Thoracic aorta (tissue), 2 donors: ENCODE results near the gene CAMKK2. TPM values are rescaled to one million over a fixed set of nuclear protein-coding genes. Genes with fewer than 3 reads are reported as not detected.

Experiments used
- ATAC-seq: fragments of 150-250 bp; one replicate; pipeline ENCODE4 v1.8.0; 2017; ENCODE audit warnings: low read depth; ENCODE audit not compliant: insufficient number of reproducible peaks, low FRiP score
- DNase-seq: peaks from one replicate; pipeline ENCODE4 v3.0.0-alpha.2; 2020; ENCODE audit warnings: low spot score
- H3K27ac ChIP-seq, 2 donors: fragments of 200-600 bp; sonication (generic); 1 replicate in 1 of 2; 2 replicates in 1 of 2; pipeline ENCODE4 v1.5.1; 2016; ENCODE audit warnings: mild to moderate bottlenecking in 2 of 2, moderate library complexity in 2 of 2
- H3K27me3 ChIP-seq: fragments of 200-600 bp; sonication (generic); replicated peaks from 2 replicates; pipeline ENCODE4 v1.6.0; 2016; ENCODE audit warnings: mild to moderate bottlenecking; ENCODE audit not compliant: insufficient read depth
- H3K36me3 ChIP-seq: fragments of 200-600 bp; sonication (generic); one replicate; pipeline ENCODE4 v1.5.1; 2016
- H3K4me1 ChIP-seq, 2 donors: fragments of 200-600 bp; sonication (generic); 1 replicate in 1 of 2; 2 replicates in 1 of 2; pipeline versions ENCODE4 v1.5.1 to v1.6.0; 2016; ENCODE audit warnings: low read depth in 2 of 2, mild to moderate bottlenecking in 1 of 2; ENCODE audit not compliant: control insufficient read depth in 1 of 2
- H3K4me3 ChIP-seq: fragments of 200-600 bp; sonication (generic); 2 replicates; pipeline ENCODE4 v1.5.1; 2016; ENCODE audit warnings: mild to moderate bottlenecking
- H3K9me3 ChIP-seq: fragments of 200-600 bp; sonication (generic); 2 replicates; pipeline ENCODE4 v1.5.1; 2016
- total RNA-seq, 2 donors: library from RNA; depleted of rRNA; stranded (reverse); fragments of >200 nt; gene quantifications; one replicate each; pipeline versions ENCODE4 v1.1.0 to v1.2.3, GENCODE V29; 2016
- TF ChIP-seq, protein P1 (sequence below): fragments of 200-600 bp; sonication (generic); IDR thresholded peaks from one replicate; pipeline ENCODE4 v1.5.1; 2019; ENCODE audit warnings: antibody characterized with exemption

Gene CAMKK2
- total RNA-seq, 2 donors from 2014 or later, result 41.8 to 49.9 TPM

- no peak for DNase-seq
- peaks cover 8 to 18% of the 10 kb centered on the region in 2 donors for H3K4me1 ChIP-seq
- H3K9me3 ChIP-seq, result no peaks in the 10 kb centered on the region
- ATAC-seq, result no peak
- H3K27me3 ChIP-seq, result no peaks in the 10 kb centered on the region
- TF ChIP-seq, protein P1, sequence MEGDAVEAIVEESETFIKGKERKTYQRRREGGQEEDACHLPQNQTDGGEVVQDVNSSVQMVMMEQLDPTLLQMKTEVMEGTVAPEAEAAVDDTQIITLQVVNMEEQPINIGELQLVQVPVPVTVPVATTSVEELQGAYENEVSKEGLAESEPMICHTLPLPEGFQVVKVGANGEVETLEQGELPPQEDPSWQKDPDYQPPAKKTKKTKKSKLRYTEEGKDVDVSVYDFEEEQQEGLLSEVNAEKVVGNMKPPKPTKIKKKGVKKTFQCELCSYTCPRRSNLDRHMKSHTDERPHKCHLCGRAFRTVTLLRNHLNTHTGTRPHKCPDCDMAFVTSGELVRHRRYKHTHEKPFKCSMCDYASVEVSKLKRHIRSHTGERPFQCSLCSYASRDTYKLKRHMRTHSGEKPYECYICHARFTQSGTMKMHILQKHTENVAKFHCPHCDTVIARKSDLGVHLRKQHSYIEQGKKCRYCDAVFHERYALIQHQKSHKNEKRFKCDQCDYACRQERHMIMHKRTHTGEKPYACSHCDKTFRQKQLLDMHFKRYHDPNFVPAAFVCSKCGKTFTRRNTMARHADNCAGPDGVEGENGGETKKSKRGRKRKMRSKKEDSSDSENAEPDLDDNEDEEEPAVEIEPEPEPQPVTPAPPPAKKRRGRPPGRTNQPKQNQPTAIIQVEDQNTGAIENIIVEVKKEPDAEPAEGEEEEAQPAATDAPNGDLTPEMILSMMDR, result no peak
- no peak overlapping the region for H3K4me3 ChIP-seq
- H3K27ac ChIP-seq, result no peak overlapping the region
- peaks cover 9% of the 10 kb centered on the region for H3K36me3 ChIP-seq
Measured at GRCh38 chr12:121238604-121239350, 57.7 kb downstream of the CAMKK2 start.

- peaks cover 6% of the 10 kb centered on the region for H3K36me3 ChIP-seq
- peaks cover 8 to 18% of the 10 kb centered on the region in 2 donors for H3K4me1 ChIP-seq
- no peak for ATAC-seq
- no peak overlapping the region for H3K27ac ChIP-seq
- DNase-seq, result no peak
- H3K4me3 ChIP-seq, result no peak overlapping the region
- TF ChIP-seq, protein P1, result no peak
- H3K27me3 ChIP-seq, result no peaks in the 10 kb centered on the region
- H3K9me3 ChIP-seq, result no peaks in the 10 kb centered on the region
Measured at GRCh38 chr12:121238086-121238485, 58.4 kb downstream of the CAMKK2 start.

DNA sequence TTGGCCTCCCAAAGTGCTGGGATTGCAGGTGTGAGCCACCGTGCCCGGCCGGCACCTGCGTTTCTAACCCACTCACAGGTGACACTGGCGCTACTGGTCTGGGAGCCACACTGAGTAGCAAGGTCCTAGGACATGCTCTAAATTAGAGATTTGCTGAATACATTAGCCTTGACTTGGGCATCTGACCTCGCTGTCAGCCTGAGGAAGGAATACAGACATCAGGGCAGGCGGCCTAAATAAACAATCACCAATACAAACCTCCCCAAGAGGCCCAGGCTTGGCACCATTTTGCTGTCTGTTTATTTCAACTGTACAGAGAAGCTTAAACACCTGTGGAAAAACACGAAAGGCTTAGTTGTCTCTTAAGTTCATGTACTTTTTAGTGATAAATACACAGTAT, 59.1 kb downstream of the CAMKK2 start:
- Histone ChIP-seq H3K9me3 (no peaks in the 10 kb centered on the region), H3K36me3 (peaks cover 10% of the 10 kb centered on the region), H3K4me3 (no peak overlapping the region), H3K27me3 (no peaks in the 10 kb centered on the region), H3K4me1 (peaks cover 8 to 18% of the 10 kb centered on the region in 2 donors), H3K27ac (no peak overlapping the region)
- TF ChIP-seq, protein P1, result no peak
- ATAC-seq (no peak), DNase-seq (no peak)

- Histone ChIP-seq H3K9me3 (no peaks in the 10 kb centered on the region), H3K36me3 (peaks cover 15% of the 10 kb centered on the region), H3K4me3 (no peak overlapping the region), H3K4me1 (peaks cover 8 to 18% of the 10 kb centered on the region in 2 donors), H3K27ac (no peak overlapping the region), H3K27me3 (no peaks in the 10 kb centered on the region)
- DNase-seq, result no peak
- TF ChIP-seq, protein P1, result no peak
- no peak for ATAC-seq
Measured at GRCh38 chr12:121236776-121237175, 59.7 kb downstream of the CAMKK2 start.

- DNase-seq (no peak), ATAC-seq (no peak)
- no peak overlapping the region for H3K27ac ChIP-seq
- H3K4me1 ChIP-seq, result peaks cover 0 to 3% of the 10 kb centered on the region in 2 donors
- peaks cover 24% of the 10 kb centered on the region for H3K36me3 ChIP-seq
- TF ChIP-seq, protein P1, result no peak
- no peaks in the 10 kb centered on the region for H3K9me3 ChIP-seq
- no peaks in the 10 kb centered on the region for H3K27me3 ChIP-seq
- no peak overlapping the region for H3K4me3 ChIP-seq
Measured at GRCh38 chr12:121233628-121234020, 62.9 kb downstream of the CAMKK2 start.
